Stimulated activated CD4-positive, alpha-beta T cell treated with anti-CD3 and anti-CD28 coated beads, Interleukin-2, amount 100 ng/mL, for 24 hours (primary cell): ENCODE results near the gene ZNF490.
"Not testable (repeated sequence)": the region's sequence is repeated elsewhere in the genome, so short reads cannot be mapped to it uniquely, and the experiment has no call there.

Experiments used
- DNase-seq, 2 donors: peaks; one replicate each; pipeline ENCODE4 v3.0.0-alpha.2; 2020

The ZNF490 gene

GRCh38 chr19:12621253-12622024 lies 10.8 kb upstream of the ZNF490 start:
- not testable (repeated sequence) for DNase-seq

DNA sequence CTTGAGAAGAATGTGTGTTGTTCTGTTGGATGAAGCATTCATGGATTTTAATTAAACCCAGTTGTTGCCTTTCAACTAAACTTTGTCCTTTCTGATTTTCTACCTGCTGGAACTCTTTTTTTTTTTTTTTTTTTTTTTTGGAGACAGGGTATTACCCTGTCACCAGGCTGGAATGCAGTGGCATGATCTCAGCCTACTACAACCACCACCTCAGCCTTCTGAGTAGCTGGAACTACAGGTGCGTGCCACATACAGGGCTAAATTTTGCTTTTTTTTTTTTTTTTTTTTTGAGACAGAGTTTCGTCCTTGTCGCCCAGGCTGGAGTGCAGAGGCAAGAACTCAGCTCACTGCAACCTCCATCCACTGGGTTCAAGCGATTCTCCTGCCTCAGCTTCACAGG lies 7.0 kb upstream of the ZNF490 start:
- no peak for DNase-seq

DNA sequence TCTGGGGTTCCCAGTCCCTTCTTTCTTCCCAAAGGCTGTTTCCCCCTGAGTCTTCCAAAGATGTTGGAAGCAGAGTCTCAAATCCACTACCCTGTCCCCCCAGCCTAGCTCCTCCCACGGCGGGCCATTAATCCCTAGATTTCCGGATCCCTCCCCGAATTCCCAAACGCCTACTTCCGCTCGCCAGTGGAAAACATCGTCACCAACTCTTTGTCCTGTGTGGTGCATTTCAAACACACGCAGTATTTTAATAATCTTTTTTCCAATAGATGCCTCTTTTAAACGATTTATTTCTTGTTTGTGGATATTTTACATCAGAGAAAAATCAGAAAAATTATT lies 717 bp upstream of the ZNF490 start:
- DNase-seq = no peak

DNA sequence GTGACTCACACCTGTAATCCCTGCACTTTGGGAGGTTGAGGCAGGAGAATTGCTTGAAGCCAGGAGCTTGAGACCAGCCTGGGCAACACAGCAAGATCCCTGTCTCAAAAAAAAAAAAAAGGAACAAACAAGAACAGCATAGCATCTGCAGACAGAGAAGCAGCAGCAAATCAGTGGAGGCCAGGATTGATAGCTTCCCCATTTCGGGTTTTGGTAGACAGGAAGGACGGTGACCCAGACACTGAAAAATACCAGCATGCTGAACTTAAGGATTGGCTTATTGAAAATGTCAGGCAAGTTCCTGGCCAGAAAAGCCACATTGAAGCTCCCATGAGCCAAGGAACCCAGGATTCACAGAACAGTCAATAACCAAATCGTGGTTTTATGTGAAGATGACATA lies 3.0 kb downstream of the ZNF490 start:
- no peak for DNase-seq

GRCh38 chr19:12606796-12607195 lies 3.8 kb downstream of the ZNF490 start:
- no peak for DNase-seq

GRCh38 chr19:12603714-12604113 lies 6.9 kb downstream of the ZNF490 start:
- peak; percentile 55 to 66 for DNase-seq

DNA sequence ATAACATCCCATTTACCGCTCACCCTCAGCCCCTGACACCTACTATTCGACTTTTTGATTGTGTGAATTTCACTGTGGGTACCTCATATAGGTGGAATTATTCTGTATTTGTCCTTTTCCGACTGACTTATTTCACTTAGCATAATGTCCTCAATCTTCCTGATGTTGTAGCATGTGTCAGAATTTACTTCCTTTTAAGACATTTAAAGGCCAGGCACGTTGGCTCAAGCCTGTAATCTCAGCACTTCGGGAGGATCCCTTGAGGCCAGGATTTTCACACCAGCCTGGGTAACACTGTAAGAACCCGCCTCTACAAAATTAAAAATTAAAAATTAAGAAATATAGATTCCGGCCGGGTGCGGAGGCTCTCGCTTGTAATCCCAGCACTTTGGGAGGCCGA lies 13.0 kb downstream of the ZNF490 start:
- no peak for DNase-seq

GRCh38 chr19:12596927-12597548 lies 13.6 kb downstream of the ZNF490 start:
- DNase-seq = no peak

GRCh38 chr19:12596485-12596884 lies 14.1 kb downstream of the ZNF490 start:
- DNase-seq = no peak

GRCh38 chr19:12581100-12581499 lies 29.5 kb downstream of the ZNF490 start:
- DNase-seq = no peak

GRCh38 chr19:12580180-12580694 lies 30.4 kb downstream of the ZNF490 start:
- no peak for DNase-seq

DNA sequence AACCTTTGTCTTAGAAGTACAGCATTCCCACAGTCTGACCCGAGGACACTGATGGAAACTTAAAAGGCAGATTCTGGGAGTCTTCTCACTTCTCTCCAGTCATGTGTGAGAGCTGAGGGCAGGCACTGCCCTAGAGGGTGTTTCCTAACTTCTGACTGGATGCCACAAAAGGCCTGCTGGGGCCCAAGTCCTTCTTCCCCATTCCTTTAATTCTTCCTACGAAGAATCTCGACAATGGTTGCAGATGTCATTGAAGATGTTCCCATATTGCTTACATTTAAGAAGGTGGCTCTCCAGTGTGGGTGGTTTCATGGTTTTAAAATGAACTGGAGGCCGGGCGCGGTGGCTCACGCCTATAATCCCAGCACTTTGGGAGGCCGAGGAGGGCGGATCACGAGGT lies 32.0 kb downstream of the ZNF490 start:
- no peak for DNase-seq

DNA sequence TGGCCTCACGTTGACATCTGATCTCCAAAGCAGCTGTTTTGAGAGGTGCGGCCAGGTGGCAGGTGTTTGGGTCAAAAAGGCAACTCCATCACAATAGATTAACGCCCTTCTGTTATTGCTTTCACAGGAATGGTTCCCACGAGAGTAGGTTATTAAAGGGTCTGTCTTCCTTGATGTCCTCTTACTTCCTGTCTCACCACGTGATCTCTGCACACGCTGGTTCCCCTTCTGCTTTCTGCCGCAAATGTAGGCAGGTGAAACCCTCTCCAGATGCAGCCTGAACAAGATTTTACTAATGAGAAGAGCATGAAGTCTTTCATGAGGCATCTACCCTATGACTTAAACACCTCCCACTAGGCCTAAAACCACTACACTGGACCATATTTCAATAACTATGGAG lies 36.6 kb downstream of the ZNF490 start:
- DNase-seq = no peak

DNA sequence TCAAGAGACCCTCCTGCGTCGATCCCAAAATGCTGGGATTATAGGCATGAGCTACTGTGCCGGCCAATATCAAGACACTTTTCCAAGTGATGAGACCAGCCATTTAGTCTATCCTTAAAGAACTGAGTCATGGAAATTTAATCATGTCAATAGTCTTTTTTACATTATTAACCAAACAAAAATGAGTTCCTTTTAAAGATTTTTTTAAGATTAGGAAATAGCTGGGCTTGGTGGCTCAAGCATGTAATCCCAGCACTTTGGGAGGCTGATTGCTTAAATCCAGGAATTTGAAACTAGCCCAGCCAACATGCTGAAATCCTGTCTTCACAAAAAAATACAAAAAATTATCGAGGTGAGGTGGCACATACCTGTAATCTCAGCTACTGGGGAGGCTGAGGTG lies 42.7 kb downstream of the ZNF490 start:
- no peak for DNase-seq

DNA sequence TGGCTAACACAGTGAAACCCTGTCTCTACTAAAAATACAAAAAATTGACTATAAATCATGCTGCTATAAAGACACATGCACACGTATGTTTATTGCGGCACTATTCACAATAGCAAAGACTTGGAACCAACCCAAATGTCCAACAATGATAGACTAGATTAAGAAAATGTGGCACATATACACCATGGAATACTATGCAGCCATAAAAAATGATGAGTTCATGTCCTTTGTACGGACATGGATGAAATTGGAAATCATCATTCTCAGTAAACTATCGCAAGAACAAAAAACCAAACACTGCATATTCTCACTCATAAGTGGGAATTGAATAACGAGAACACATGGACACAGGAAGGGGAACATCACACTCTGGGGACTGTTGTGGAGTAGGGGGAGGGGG lies 44.2 kb downstream of the ZNF490 start:
- not testable (repeated sequence) for DNase-seq

- peak; percentile 96 to 97 for DNase-seq
Measured at GRCh38 chr19:12564016-12564664, 46.5 kb downstream of the ZNF490 start.

GRCh38 chr19:12555456-12555930 lies 55.1 kb downstream of the ZNF490 start:
- no peak for DNase-seq

- DNase-seq = peak; percentile 85 to 91
Measured at GRCh38 chr19:12551060-12551832, 59.4 kb downstream of the ZNF490 start, which contains the start of gene ZNF564. ZNF564 (minus strand) TSS chr19:12551482; CDS start chr19:12551332, 150 bp downstream.

GRCh38 chr19:12546903-12547302 lies 63.7 kb downstream of the ZNF490 start:
- DNase-seq = no peak

DNA sequence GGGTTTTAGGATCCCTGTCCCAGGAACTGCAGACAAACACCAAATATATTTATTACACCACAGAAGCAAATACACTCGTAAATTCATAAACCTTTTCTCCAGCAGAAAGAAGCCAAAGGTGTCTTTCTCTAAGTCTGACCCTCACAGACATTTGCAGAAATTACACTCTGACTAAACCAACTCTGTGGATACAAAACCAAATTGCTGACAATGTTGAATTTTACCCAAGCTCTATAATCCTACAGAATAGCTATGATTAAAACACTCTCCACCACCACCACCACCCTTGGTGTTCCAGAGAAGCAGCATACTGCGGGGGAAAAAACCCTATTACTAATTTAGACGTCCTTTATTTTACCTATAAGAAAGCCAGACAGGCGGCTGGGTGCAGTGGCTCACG lies 64.5 kb downstream of the ZNF490 start:
- no peak for DNase-seq

GRCh38 chr19:12545267-12545666 lies 65.3 kb downstream of the ZNF490 start:
- no peak for DNase-seq

- DNase-seq = no peak
Measured at GRCh38 chr19:12544401-12544876, 66.2 kb downstream of the ZNF490 start.

DNA sequence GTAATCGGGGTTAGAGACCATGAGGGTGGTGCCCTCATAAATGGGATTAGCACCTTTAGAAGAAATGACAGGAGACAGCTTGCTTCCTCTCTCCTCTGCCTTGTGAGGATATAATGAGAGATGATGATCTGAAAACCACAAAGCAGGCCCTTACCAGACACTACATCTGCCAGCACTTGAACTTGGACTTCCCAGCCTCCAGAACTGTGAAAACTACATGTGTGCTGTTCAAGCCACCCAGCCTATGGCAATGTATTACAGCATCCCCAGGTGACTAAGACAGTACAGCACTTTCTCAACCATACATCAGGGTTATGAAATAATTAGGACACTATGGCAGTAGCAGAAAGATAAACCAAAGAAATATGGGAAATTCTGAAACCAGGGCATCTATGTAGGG lies 66.8 kb downstream of the ZNF490 start:
- no peak for DNase-seq
